ENCODE measurements around the gene RAP1GAP2.

Gene RAP1GAP2

GRCh38 chr17:3004150-3004801 lies 208.0 kb downstream of the RAP1GAP2 start:
- ATAC-seq = peak; percentile 95

DNA sequence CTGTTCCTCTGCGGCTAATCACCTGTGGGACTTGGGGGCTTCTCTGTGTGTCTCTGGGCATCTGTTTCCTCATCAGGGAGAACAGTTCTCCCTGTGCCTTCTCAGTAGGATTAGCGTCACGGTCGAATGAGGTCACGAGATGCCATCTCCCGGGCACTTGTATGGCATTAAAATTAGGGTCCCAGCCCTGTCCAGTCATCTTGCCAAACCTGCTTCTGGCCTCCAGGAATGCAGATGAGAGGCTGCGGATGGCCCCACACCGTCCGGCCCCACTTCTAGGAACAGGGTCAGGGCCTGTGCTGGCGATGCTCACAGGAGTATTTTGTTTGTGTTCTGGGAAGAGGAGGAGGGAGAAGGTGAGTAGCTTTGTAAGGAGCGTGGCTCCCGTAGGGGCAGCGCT lies 208.7 kb downstream of the RAP1GAP2 start:
- ATAC-seq = no peak
- TF ChIP-seq ZC3H10 (CRISPR knock-in tag; IDR thresholded peaks at IDR 0.05) (no peak), ISL1 (CRISPR knock-in tag; IDR thresholded peaks at IDR 0.05) (no peak), PPARA (CRISPR knock-in tag; IDR thresholded peaks at IDR 0.05; ENCODE audit: borderline replicate concordance) (no peak), ZFP3 (CRISPR knock-in tag; IDR thresholded peaks at IDR 0.05) (no peak), ZNF8 (CRISPR knock-in tag; IDR thresholded peaks at IDR 0.05) (no peak), GLIS3 (CRISPR knock-in tag; IDR thresholded peaks at IDR 0.05) (no peak), TSHZ2 (CRISPR knock-in tag; IDR thresholded peaks at IDR 0.05) (no peak), ESRRG (CRISPR knock-in tag; IDR thresholded peaks at IDR 0.05) (no peak), ZFP30 (CRISPR knock-in tag; IDR thresholded peaks at IDR 0.05) (no peak)

More at GRCh38 chr17:3004150-3004801, 208.0 kb downstream of the RAP1GAP2 start:
- TF ChIP-seq, protein P1, sequence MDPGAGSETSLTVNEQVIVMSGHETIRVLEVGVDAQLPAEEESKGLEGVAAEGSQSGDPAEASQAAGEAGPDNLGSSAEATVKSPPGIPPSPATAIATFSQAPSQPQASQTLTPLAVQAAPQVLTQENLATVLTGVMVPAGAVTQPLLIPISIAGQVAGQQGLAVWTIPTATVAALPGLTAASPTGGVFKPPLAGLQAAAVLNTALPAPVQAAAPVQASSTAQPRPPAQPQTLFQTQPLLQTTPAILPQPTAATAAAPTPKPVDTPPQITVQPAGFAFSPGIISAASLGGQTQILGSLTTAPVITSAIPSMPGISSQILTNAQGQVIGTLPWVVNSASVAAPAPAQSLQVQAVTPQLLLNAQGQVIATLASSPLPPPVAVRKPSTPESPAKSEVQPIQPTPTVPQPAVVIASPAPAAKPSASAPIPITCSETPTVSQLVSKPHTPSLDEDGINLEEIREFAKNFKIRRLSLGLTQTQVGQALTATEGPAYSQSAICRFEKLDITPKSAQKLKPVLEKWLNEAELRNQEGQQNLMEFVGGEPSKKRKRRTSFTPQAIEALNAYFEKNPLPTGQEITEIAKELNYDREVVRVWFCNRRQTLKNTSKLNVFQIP (CRISPR knock-in tag; IDR thresholded peaks at IDR 0.05; ENCODE audit: borderline replicate concordance, low read depth) = no peak
- TF ChIP-seq ISL1 (CRISPR knock-in tag; IDR thresholded peaks at IDR 0.05) (0 out of 2 replicates have a peak, but pooled peaks have one; percentile 13), PATZ1 (CRISPR knock-in tag; IDR thresholded peaks at IDR 0.05; ENCODE audit: borderline replicate concordance) (no peak), BACH2 (CRISPR knock-in tag; IDR thresholded peaks at IDR 0.05; ENCODE audit: borderline replicate concordance) (no peak), GLIS3 (CRISPR knock-in tag; IDR thresholded peaks at IDR 0.05) (no peak), ZFP3 (CRISPR knock-in tag; IDR thresholded peaks at IDR 0.05) (peak; percentile 95), PPARA (CRISPR knock-in tag; IDR thresholded peaks at IDR 0.05; ENCODE audit: borderline replicate concordance) (no peak), ESRRG (CRISPR knock-in tag; IDR thresholded peaks at IDR 0.05) (0 out of 2 replicates have a peak, but pooled peaks have one; percentile 10), TSHZ2 (CRISPR knock-in tag; IDR thresholded peaks at IDR 0.05) (peak; percentile 43; the same call in 1 of the 2 replicates), ZNF8 (CRISPR knock-in tag; IDR thresholded peaks at IDR 0.05) (peak; percentile 69), ZFP30 (CRISPR knock-in tag; IDR thresholded peaks at IDR 0.05) (no peak), ARNTL (CRISPR knock-in tag; IDR thresholded peaks at IDR 0.05; ENCODE audit: borderline replicate concordance, low read depth) (no peak), OSR1 (CRISPR knock-in tag; IDR thresholded peaks at IDR 0.05) (no peak), SNAI2 (CRISPR knock-in tag; IDR thresholded peaks at IDR 0.05) (no peak; the same call in 1 of the 2 replicates), CSDC2 (CRISPR knock-in tag; IDR thresholded peaks at IDR 0.05) (0 out of 2 replicates have a peak, but pooled peaks have one; percentile 58), ZNF565 (CRISPR knock-in tag; conservative IDR thresholded peaks at IDR 0.05; ENCODE audit: low read depth) (no peak), RARB (CRISPR knock-in tag; IDR thresholded peaks at IDR 0.05) (no peak), TOX (CRISPR knock-in tag; IDR thresholded peaks at IDR 0.05; ENCODE audit: borderline replicate concordance) (no peak), TCF4 (CRISPR knock-in tag; IDR thresholded peaks at IDR 0.05; ENCODE audit: borderline replicate concordance) (peak; percentile 77), ZC3H10 (CRISPR knock-in tag; IDR thresholded peaks at IDR 0.05) (no peak), ZNF70 (CRISPR knock-in tag; IDR thresholded peaks at IDR 0.05) (peak; percentile 64)
- TF ChIP-seq, protein P2, sequence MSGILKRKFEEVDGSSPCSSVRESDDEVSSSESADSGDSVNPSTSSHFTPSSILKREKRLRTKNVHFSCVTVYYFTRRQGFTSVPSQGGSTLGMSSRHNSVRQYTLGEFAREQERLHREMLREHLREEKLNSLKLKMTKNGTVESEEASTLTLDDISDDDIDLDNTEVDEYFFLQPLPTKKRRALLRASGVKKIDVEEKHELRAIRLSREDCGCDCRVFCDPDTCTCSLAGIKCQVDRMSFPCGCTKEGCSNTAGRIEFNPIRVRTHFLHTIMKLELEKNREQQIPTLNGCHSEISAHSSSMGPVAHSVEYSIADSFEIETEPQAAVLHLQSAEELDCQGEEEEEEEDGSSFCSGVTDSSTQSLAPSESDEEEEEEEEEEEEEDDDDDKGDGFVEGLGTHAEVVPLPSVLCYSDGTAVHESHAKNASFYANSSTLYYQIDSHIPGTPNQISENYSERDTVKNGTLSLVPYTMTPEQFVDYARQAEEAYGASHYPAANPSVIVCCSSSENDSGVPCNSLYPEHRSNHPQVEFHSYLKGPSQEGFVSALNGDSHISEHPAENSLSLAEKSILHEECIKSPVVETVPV (CRISPR knock-in tag; IDR thresholded peaks at IDR 0.05) = no peak
- TF ChIP-seq, protein P3, sequence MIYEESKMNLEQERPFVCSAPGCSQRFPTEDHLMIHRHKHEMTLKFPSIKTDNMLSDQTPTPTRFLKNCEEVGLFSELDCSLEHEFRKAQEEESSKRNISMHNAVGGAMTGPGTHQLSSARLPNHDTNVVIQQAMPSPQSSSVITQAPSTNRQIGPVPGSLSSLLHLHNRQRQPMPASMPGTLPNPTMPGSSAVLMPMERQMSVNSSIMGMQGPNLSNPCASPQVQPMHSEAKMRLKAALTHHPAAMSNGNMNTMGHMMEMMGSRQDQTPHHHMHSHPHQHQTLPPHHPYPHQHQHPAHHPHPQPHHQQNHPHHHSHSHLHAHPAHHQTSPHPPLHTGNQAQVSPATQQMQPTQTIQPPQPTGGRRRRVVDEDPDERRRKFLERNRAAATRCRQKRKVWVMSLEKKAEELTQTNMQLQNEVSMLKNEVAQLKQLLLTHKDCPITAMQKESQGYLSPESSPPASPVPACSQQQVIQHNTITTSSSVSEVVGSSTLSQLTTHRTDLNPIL (CRISPR knock-in tag; IDR thresholded peaks at IDR 0.05; ENCODE audit: low read depth) = no peak
